AG10803 (cell line): ENCODE measurements around the gene ABTB2.

Experiments used
- DNase-seq: peaks from one replicate; pipeline ENCODE4 v3.0.0; 2010; ENCODE audit warnings: low read depth
- H3K4me3 ChIP-seq: 2 replicates; pipeline ENCODE4 v1.5.1; 2011; ENCODE audit warnings: mild to moderate bottlenecking, low read length, control low read depth
- TF ChIP-seq, protein P1 (sequence below): conservative IDR thresholded peaks from 2 replicates; pipeline ENCODE4 v1.5.1; 2011; ENCODE audit warnings: mild to moderate bottlenecking, low read length, control low read depth, inconsistent platforms

ABTB2 gene

GRCh38 chr11:34139346-34139745 is 218.5 kb downstream of the ABTB2 start:
- no peak for DNase-seq
- no peak overlapping the region for H3K4me3 ChIP-seq
- TF ChIP-seq, protein P1, sequence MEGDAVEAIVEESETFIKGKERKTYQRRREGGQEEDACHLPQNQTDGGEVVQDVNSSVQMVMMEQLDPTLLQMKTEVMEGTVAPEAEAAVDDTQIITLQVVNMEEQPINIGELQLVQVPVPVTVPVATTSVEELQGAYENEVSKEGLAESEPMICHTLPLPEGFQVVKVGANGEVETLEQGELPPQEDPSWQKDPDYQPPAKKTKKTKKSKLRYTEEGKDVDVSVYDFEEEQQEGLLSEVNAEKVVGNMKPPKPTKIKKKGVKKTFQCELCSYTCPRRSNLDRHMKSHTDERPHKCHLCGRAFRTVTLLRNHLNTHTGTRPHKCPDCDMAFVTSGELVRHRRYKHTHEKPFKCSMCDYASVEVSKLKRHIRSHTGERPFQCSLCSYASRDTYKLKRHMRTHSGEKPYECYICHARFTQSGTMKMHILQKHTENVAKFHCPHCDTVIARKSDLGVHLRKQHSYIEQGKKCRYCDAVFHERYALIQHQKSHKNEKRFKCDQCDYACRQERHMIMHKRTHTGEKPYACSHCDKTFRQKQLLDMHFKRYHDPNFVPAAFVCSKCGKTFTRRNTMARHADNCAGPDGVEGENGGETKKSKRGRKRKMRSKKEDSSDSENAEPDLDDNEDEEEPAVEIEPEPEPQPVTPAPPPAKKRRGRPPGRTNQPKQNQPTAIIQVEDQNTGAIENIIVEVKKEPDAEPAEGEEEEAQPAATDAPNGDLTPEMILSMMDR = no peak

DNA sequence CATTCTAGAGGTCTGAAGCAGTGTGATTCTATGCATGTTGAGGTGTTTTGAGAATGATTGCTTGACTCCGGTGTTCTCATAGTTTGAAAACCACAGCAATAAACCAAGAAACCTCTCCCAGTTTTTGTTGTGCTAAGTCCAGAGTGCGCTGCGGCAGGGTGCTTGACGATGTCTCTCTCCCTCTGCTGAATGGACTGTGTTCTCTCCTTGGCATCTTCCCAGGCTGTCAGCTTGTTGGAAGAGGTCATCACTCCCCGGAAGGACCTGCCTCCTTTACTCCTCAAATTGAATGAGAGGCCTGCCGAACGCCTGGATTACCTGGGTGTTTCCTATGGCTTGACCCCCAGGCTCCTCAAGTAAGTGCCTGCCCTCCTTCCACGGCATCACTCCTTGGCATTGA is 221.4 kb downstream of the ABTB2 start:
- TF ChIP-seq, protein P1 = no peak
- no peak overlapping the region for H3K4me3 ChIP-seq
- no peak for DNase-seq

DNA sequence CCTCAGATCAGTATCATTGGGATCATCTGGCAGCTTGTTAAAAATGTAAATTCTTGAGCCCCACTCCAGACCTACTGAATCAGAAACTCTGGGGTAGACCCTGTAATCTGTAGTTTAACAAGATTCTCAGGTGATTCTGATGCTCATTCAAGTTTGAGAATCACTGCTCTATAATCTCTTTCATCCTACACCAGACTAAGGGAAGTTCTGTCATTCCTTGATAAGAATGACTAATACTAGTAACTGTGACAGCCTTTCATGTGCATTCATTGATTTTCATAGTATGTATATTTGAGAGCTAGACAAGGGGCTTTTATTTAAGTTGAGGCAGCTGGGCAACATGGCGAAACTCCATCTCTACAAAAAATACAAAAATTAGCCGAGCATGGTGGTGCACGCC is 222.4 kb downstream of the ABTB2 start:
- no peak overlapping the region for H3K4me3 ChIP-seq
- TF ChIP-seq, protein P1 = no peak
- no peak for DNase-seq

- H3K4me3 ChIP-seq = no peak overlapping the region
- DNase-seq = no peak
- TF ChIP-seq, protein P1 = no peak
These were observed 223.0 kb downstream of the ABTB2 start for GRCh38 chr11:34134765-34135164.

GRCh38 chr11:34132261-34132965 is 225.4 kb downstream of the ABTB2 start:
- H3K4me3 ChIP-seq = no peak overlapping the region
- TF ChIP-seq, protein P1 = no peak
- no peak for DNase-seq

DNA sequence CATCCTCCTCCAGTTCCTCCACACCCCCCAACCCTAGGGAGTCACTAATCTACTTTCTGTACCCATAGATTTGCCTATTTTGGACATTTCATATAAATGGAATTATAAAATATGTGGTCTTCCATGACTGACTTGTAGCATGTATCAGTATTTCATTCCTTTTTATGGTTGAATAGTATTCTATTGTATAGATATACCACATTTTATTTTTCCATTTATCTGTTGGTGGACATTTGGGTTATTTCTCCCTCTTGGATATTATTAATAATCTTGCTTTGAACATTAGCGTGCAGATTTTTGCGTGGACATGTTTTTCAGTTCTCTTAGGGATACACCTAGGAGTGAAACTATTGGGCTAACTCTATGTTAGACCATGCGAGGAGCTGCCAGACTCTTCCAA is 229.0 kb downstream of the ABTB2 start:
- no peak overlapping the region for H3K4me3 ChIP-seq
- TF ChIP-seq, protein P1 = no peak
- DNase-seq = no peak

DNA sequence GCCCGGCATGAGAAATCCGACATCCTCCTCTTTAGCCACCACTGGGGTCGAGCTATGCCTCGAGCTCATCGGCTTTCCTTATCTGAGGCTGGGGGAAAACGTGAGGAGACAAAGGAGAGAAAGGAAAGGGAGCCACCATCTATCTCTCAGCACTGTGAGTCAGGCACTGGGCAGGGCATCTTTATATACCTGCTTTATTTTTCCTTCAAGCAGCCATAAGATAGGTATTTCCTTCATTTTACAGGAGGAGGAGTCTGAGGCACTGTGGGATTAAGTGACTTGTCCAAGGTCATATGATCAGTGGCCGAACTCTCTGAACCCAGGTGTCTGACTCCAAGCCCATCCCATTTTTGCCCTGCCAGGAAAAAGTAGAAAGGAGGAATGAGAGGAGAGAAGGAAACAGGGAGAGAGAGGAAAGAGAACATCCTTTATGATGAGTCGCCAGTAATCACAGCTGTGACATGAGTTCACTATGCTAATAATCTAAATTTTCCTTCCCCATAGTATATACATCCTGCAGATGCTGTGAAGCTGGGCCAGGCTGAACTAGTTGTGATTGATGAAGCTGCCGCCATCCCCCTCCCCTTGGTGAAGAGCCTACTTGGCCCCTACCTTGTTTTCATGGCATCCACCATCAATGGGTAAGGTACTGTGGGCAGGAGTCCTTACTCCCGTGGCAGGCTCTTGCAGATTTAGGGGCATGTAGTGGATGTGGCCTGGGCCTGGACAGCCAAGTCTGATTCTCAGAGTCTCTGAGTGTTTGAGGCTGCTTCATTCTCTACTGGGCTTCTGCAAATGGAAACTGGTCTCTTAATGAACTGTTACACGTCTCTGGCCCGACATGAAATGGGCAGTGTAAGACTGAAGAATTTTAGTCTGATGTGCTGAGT is 230.6 kb downstream of the ABTB2 start:
- TF ChIP-seq, protein P1 = no peak
- no peak overlapping the region for H3K4me3 ChIP-seq

More for the DNA sequence above, 230.6 kb downstream of the ABTB2 start:
- no peak for DNase-seq
